NCI-H128 (cell line): ENCODE data around the gene LAMC1.

ENCODE experiments used
- DNase-seq: peaks from one replicate; lab custom pipeline; 2025; ENCODE audit not compliant: unreplicated experiment; lab: John Stamatoyannopoulos, UW

Gene LAMC1

DNA sequence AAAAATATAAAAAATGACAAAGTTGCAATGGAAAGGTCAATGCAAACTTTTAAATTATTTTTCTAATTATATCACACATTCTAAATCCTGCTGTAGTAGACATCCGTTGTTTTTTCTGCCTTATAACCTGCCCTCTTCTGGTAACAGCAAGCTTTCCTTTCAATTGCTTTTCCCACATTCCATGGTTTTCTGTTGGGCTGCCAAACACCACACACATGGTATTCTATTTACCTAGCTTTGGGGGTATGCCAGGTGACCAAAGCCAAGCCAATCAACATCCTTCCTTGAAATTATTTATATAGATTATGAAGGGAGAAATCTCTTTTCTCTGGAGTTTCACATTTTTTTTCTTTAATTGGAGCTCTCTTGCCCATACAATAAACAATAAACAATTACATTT lies 3.4 kb upstream of the LAMC1 start:
- no peak for DNase-seq

DNA sequence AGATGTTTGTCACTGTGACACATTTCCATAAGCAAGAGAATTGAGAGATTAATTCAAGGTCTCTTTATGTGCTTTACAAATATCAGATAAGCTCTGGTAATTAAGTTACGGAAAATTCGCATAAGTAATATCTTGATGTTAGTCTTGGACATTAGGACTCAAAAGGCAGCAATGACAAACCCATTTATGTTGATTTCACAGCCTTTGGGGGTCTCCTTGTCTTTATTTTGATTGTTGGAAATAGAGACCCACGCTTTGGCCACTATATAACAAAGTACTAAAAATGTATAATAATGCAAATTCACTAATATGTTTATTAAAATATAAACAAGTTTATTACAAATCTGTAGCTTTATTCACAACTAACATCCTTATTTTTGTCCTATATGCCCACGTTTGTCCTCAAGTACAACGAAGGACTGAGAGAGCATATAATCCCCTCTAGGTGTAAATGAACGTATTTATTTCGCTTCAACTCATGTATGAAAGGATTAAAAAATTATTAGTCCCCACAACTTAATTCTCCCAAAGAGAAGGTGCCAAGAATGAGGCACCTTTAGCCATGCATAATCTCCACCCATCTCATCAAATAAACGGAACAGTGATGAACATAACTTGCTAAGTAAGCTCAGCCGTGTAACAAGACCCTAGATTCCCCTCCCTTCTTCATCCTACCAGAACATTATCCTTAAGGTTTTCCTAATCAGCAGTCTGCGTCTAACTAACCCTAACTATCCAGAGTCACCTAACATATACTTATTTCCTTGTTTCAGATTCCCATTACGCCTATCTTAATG lies 1.6 kb upstream of the LAMC1 start:
- no peak for DNase-seq

DNA sequence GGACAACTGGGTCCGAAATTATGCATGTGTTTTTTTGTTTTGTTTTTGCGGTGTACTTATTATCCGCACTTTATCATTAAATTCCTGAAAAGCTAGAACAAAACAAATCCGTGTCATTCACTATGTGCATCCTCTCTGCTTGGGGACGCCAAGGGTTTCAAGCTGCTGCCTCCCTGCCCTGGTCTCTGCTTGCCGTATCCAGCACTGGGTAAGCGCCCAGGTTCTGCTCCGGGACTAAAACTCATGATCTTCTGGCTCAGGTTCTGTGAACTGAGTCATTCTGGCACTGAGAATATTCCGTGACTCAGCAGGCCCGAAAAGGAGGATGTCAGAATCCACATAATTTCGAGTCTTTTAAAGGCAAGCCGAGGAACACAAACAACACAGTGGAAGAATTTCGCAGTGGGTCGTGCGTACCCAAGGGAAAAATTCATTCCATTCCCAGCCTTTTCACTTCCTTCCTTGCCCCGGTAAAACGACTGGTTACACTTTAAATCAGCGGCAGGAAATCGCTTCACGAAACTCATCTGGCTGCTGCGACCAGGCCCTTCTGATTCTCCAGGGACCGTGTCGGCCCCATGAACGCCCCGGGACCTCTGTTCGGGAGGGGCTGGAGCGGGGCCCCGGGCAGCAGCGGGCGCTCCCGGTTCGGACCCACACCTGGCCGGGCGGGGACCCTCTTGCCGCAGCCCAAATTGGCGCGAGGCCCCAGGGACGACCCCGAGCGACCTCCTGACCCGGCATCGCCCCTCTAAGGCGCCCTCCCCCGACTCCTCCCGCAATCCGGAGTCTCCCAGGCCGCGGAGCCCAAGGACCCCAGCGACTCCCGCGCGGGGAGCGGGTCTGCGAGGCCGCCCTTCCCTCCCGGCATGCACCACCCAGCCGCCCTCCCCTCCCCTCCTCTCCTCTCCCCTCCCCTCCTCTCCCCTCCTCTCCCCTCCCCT lies 746 bp upstream of the LAMC1 start:
- DNase-seq, result no peak

DNA sequence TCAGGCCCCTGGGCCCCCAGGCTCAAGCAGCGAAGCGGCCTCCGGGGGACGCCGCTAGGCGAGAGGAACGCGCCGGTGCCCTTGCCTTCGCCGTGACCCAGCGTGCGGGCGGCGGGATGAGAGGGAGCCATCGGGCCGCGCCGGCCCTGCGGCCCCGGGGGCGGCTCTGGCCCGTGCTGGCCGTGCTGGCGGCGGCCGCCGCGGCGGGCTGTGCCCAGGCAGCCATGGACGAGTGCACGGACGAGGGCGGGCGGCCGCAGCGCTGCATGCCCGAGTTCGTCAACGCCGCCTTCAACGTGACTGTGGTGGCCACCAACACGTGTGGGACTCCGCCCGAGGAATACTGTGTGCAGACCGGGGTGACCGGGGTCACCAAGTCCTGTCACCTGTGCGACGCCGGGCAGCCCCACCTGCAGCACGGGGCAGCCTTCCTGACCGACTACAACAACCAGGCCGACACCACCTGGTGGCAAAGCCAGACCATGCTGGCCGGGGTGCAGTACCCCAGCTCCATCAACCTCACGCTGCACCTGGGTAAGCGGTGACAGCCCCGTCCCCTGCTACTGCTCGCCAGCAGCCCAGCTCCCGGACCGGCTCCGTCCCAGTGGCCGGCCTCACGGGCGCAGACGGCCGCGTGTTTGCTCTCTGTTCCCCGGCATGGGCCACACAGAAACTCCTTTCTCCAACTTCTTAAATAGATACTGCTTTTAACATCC lies 539 bp downstream of the LAMC1 start:
- DNase-seq, result peak; percentile 31

DNA sequence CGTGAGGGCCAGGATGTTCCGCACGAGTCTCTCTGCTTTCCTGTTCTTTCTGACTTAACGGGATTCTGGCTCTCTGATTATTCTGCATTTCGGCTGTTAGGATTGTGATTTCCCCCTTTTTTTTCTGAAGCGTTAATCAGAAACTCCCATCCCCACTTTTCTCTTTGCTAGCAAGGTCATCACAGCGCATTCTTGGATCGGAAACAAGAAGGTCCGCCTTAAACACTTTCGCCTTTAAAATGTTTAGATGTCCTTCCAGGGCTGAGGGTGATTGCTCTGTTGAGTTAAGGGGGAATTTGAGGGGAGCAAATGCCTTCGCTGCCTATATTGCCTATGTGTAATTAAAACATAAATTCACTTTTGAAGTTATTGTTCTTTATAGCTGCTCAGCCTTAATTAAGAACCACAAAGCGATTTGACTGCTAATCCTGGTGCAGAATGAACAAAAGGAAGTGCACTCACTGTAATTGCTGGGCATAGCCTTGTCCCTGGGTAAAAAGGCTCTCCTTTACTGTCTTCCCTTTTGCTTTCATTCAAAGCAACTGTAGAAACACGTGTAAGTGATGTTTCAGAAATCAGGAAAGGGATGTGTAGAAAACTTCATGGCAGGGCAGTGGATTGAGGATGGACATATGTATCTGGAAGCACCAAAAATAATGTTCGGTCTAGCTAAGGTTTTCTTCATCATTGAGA lies 1.2 kb downstream of the LAMC1 start:
- DNase-seq, result no peak

DNA sequence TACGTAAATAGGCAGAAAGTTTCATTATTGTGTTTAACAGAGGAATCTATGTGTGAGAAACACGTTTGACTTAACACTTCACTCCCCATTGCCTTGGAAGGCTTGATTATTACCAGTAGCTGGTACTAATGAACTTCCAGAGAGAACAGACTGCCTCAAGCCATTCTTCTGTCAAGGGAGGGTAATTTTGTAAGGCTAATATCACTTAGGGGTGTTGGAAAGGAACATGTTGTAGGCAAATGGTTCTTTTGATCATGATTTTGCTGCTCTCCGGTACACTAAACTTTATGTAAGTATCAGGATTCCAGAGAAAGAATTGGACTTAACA lies 1.8 kb downstream of the LAMC1 start:
- DNase-seq, result no peak

DNA sequence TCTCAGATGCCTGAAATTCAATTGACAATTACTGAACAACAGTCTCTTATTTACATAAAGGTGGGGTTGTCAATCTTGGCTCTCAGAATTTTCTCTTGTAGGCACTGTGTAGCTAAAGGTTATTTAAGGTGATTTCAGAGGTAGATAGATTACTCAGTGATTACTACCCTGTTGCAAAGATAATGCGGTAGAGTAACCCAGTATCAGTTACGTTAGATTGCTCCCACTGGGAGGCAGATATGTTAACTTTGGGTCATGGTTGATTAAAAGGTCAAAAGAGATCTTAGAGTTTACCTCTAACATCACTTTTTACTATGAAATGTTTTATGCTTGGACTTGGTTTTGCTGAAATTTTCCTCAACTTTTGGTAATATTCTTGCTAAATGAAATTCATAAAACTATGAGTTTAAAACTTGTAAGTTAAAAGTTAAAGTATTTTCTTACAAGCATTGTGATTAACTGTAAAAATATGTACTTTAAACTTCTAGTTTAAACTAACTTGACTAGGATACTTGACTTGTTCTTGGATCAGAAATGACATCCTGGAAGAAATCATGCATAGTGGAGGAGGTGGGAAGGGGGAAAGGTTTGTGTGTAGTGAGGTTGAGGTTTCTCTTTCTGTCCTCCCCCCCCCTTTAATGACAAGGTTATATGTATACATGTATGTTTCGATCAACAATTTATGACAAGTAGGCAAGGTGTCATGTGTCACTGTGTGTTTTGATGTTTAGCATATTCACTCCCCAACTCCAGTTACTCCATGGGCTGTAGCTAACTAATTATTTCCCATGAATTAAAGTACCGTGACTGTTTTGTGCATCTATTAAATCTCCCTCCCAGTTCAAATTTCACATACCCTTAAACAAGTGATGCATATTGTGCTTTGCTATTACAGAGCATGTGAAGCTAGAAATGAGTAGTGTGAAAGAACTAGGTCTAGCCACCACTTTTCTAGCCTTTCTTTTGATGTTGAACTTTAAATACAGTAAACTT lies 2.9 kb downstream of the LAMC1 start:
- DNase-seq, result no peak

DNA sequence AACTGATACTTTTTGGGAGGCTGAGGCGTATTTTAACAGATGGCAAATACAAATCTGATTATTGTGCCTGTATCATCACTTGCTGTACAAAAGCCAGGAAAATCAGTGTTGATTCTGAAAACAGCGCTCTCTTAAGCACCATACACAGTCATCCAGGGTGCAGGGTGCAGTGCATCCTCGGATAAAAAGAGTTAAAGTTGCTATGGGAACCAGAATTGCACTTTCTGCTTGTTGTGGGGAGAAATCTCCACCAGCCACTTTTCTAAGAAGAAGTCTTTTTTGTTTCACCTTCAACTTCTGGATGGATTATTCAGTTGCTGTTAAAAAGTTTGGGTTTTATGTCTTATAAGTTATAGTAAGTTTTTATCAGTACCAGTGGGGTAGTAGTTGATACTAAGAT lies 3.8 kb downstream of the LAMC1 start:
- no peak for DNase-seq

DNA sequence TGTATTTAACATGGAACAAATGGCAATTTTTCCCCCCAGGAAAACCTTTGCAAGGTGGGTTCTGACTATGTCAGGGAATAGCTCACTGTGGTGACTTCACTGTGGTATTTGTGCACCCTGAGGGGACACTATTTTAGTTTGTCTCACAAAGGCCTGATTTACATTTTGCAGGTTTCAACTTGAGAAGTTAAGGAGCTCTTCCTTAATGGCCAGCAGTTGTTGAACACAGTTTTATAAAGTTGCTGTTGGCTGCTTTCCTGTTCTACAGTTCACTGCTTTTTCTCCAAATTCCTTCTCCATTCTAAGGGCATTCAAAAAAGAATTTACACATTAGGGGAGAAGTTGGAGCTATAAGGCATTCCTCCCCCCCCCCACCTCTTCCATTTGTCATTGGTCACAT lies 4.6 kb downstream of the LAMC1 start:
- no peak for DNase-seq

DNA sequence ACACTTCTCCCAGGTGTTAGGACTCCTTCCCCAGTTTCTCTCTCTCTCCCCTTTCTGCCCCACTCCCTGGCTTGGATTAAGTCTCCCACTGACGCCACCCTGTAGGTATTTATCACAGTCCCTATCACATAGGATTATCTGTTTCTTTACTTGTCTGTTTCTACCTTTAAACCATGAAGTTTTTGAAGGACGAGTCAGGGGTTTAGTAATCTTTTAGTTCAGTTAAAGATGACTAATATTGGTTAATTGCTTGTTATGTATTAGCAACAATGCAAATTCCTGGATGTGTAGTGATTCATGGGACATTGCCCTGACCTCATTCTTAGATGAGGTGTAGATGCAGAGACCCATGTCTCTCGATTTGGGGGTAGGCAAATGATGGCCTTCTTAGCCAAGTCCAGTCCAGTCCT lies 6.4 kb downstream of the LAMC1 start:
- no peak for DNase-seq

DNA sequence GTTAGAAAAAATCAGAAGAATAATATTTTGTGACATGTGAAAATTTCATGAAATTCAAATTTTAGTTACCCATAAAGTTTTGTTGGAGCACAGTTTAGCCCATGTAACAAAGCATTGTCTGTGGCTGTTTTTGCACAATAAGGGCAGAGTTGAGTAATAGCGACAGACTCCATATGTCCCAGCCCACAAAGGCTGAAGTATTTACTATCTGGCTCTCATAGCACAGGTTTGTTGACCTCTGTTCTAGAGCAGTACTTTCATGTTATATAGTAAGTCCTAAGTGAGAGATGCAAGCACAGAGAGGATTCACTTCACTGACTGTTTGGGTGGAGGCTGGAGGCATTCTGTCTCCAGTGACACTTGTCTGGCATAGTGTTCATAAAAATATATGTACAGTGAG lies 6.8 kb downstream of the LAMC1 start:
- no peak for DNase-seq

DNA sequence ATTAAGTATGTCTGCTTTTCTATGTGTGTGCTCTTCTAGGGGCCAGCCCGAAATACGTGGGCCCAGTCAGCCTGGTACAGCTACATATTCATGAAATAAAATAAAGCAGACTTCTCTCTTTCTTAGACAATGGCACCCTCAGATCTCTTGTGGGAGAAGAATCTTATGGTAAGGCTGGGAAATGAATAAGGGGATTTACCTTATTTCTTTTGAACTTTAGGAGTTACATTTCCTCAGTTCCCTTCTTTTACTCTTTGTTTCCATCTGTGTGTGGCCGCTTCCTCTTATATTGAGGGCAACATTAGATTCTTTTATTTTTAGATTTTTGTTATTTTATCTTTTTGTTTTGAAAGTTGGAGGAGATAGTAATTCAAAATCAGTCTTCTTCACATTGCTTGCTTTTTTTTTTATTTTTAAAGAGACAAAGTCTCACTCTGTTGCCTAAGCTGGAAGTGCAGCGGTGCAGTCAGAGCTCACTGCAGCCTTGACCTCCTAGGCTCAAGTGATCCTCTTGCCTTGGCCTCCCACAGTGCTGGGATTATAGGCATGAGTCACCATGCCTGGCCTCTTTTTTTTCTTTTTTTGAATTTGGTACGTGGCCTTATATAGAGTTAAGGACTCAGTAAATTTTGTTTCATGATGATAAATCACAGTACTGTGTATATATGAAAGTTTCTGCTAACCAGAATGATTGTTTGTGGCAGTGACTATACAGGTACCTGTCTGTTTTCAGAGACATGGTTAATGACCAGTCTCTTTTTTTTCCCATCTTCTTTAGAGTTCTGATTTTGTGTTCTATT lies 9.1 kb downstream of the LAMC1 start:
- DNase-seq, result no peak

DNA sequence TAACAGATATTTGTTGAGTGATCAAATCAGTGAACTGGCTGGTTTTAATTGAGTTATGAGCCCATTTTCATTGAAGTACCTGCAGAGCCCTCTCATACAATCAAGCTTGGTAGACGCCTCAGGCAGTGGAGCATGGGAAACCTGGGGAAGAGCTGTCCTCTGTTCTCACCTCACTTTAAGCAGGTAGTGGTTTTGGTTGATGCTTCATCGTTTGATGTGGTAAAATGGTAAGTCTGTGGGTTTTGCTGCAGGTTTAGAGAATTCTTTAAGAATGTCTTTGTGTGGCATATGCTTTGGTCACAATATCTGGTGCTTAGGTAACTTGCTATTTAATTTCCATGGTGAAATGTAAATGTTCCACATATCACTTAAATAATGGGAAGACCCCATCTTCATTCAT lies 10.0 kb downstream of the LAMC1 start:
- no peak for DNase-seq

DNA sequence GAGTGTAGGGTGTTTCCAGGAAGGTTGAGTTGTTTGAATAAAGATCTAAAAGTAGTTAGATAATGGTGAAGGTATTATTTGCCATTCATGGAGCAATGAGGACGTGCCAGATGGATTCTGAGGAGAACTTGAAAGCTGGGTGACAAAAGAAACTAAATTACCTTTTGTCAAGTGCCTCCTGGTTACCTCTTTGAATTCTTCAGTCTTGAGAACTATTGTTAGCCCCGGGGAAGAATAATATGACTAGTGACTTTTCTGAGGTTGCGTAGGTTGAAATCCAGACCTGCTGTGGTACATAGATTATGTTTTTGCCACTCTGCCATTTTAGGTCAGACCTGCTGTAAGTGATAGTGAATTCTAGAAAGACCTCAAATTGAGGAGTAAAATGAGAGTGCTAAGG lies 11.5 kb downstream of the LAMC1 start:
- DNase-seq, result no peak

DNA sequence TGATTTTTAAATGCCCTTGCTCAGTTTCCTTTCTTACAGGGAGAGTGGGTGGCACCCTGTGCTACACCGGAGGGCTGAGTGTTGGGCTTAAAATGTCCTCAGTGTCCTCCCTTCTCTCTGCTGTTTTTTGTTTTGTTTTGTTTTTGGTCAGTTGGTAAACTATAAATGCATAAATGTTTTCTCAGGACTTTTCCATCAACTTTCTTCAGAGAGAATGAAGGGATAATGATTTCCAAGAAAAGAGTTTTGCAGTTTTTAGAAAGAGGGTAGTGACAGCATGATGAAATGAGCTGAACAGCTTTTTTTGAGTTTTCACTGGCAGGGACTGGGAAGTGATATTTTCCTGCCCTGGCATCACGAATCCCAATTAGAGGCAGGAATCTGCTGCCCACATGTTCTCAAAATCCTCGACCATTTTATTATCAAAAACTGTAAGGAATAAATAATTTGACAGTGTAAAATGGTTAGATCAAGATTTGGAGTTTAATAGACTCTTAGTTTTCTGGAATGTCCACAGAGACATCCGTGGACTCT lies 15.2 kb downstream of the LAMC1 start:
- no peak for DNase-seq

DNA sequence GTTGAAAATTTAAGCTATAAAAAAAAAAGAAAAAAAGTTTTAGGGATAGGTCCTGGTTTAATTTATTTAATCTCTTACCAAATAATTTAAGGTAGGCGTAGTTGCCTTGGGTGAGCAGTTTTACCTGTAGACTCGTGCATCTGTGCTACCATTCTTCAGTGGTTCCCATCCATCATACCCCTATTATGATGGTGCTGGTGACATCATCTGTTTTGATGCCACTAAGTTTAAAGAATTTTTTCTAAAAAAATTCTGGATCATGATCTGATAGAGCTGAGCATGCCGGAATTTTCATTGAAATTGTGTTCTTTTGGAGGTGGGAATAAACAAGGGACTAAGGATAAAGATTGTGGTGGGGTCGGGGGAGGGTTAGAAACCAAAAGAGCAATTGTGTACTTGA lies 15.7 kb downstream of the LAMC1 start:
- no peak for DNase-seq

DNA sequence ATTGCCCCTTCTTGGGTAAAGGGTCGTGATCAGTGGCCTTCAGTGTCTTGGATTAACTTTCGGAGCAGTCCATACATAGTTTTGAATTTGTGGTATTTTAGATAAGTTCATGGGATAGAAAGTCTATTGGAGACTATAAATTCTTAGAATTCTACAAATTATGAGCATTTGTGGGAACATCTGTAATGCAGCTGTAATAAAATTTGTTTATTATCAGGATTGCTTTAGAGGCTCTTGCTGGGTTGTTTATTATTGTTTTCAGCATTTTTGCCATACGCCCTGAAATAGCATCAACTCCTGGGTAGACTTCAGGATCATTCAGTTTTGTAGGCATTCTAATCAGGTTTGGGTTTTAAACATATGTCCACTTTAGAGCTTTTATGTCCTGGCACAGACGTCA lies 16.1 kb downstream of the LAMC1 start:
- DNase-seq, result no peak

DNA sequence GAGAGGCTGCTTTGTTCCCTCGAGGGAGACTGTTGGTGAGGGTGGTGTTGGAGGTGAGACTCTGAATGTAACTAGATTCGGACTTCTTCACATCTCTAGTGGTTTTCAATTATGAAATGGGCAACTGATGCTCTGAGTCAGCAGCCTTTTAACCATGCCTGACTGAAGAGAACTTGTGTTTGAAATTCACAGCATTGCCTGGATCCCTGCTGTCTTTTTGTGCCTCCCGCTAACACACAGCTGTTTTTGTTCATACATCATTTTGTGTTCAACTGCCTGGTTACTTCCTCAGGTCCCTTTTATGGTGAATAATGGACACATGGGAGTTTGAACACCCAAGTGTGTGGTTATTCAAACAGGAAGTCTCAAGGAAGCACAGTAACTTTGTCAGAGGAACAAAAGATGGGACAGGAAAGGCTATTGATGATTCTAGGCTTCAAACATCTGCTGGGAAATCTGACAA lies 16.8 kb downstream of the LAMC1 start:
- DNase-seq, result peak; percentile 28

DNA sequence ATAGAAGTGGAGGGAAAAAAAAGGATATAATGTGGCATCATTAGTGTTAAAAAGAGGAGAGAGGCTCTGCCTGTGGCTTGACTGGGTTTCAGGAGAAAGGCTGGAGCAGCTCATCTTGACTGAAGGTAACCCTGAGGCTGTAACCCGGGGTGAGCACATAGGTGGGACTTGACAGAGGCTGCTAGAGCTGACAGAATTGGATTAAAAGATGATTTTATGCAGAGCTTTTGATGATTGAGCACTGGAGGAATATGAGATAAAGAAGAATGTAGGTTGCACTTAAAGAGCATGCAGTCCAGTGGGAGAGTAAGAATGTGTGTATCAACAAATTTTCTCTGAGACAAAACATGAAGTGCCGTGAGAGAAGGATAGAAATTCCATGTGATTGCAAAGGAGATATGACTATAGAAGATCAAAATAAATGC lies 17.3 kb downstream of the LAMC1 start:
- DNase-seq, result no peak
